NCI-H146 treated with DMSO at 0.1 percent for 48 hours (cell line): ENCODE results near the gene C16orf86.
A peak's percentile ranks its signal among the peaks of the same experiment; 100 is the strongest.

ENCODE experiments used
- DNase-seq: peaks from one replicate; lab custom pipeline; 2025; ENCODE audit not compliant: unreplicated experiment; lab: John Stamatoyannopoulos, UW

C16orf86 gene

DNA sequence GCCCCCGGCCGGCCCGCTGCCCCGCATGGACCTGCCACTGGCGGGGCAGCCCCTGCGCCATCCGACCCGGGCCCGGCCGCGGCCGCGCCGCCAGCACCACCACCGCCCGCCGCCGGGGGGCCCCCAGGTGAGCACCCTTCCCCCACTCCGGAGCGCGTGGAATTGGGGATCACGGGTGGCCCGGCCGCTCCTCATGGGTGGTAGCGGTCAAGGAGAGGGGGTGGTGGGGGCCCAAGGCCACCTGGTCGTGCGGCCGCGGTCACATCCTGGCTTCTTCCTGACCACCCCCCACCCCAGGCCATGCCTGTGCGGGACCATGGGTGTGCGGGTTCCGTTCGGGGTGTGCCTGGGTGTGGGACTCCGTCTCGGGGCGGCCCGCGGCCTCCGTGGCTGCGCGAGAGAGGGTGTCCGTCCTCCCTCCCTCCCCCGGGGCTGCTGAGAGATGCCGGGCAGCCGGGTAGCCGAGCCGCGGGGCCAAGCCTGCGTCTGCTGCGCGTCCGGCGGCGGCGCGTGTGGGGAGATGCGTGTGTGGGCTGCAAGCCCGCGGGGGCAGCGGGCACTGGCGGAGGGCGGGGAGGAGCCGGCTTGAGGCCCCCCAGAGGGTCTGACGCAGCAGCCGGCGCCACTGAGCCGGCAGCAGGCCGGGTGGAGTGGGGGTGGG lies 13.4 kb upstream of the C16orf86 start:
- no peak for DNase-seq

- DNase-seq = no peak
Observed at GRCh38 chr16:67653789-67654402, 12.7 kb upstream of the C16orf86 start.

GRCh38 chr16:67654403-67654911 lies 12.2 kb upstream of the C16orf86 start:
- DNase-seq = no peak

DNA sequence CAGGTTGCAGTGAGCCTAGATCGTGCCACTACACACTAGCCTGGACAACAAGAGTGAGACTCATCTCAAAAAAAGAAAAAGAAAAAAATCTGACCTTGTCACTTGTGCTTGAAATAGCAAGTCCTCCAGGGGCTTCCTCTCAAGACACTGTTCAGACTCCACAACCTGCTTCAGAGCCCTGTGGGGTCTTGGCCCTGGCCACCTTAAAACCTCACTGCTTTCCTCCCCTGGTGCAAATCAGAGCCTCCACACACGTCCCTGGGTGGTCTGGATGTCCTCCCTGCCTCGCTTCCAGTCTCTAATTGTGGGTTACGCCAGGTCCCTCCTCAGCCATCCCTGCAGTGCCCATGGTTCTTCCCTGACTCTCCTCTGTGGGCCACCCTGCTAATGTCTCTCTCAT lies 11.3 kb upstream of the C16orf86 start:
- no peak for DNase-seq

GRCh38 chr16:67656344-67657016 lies 10.1 kb upstream of the C16orf86 start:
- DNase-seq = no peak

GRCh38 chr16:67657017-67657608 lies 9.5 kb upstream of the C16orf86 start:
- DNase-seq = no peak

DNA sequence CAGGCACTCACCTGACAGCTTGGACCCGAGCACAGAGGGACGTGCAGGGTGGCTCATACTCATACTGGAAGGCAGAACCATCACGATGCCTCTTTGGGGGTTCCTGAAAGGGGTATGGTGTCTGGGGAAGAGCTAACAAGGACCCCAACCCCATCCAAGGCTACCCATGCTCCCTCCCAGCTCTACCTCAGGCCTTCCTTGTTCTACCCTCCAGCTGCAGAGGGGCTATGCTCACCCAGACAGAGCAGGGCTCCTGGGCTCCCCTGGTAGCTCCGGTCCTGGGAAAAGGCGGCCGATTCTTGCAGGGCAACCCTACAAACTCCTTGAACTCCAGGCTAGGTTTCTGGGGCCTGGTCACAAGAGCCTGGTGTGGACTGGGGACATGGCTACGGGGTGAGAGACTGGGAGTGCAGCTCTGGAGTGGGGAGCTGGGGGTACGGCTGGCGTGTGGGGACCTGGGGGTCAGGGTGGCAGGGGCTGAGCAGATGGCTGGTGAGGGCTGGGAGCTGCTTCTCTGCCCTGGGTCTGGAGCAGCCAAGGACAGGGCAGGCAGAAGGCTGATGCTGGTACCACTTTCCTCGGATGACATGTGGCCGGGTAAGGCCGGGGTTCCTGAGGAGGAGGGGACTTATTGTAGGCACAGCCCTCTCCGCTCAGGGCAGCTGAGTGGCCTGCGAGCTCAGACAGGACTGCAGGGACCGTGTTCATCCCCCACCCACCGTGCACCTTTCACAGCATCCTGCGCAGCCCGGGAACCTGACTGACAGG lies 8.7 kb upstream of the C16orf86 start:
- no peak for DNase-seq

- no peak for DNase-seq
Observed at GRCh38 chr16:67658849-67659674, 7.6 kb upstream of the C16orf86 start.

DNA sequence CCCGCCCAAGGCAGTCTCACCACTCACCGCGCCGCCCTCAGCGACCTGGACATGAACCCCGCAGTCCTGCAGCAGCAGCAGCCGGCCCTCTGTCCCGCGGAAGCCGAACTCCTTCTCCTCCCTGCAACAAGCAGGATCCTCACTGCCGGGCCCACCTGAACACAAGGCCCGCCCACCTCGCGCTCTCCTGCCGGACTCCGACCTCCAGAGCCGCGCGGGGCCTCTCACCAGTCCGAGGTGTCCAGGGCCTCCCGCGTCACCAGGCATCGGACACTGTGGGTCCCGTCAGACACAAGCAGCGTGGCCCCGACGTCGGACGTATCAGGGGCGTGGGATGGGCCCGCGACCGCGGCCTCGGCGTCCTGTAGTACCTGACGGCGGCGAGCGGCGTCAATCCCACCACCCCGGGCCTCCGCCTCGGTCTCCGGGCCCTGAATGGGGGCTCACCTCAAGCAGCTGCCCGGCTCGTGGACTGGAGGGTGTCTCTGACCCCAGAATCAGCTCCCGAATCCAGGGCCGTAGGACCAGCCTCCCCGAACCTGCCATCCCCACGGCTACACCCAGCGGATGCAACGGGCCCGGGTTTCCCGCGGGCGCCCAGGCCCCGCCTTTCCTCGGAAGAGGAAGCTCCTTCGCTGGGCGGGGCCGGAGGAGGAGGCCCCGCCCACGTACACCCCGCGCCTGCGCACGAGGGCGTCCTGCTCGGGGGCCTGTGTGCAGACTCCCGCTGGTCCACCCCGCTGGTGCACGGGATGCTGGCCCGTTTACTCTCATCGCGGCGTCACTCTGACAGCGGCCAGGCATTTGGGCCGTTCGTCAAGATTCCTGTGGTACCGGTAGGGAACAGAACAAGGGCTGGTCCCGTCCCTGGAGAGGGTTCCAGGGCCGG lies 6.7 kb upstream of the C16orf86 start, which contains the start of gene ACD:
ACD (minus strand) TSS at position 586 of the 889 bp plus-strand sequence; CDS start at position 546, 40 bp downstream.
- peak; percentile 57 for DNase-seq

DNA sequence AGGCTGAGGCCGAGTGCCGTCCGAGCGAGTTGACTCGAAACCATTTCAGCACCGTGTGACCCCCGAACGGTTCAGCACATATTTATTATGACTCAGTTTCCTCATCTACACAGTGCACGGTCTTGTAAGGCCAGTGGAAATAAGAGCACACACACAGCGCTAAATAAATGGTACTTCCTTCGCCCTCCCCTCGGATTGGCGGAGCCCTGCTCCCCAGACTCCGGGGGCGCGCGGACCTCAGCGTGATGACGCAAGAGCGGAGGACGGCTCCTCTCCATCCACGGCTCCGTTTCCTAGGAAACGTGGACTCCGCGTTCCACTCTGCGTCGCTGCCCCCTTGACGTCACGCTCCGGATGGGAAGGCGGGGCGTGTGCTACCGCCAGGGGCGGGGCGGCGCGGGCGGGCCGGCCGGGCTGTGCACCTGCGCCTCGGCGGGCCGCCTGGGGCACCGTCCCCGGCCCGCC lies 6.0 kb upstream of the C16orf86 start, which contains the start of gene PARD6A:
PARD6A (plus strand) TSS at position 397 of the 465 bp plus-strand sequence. CDS start 79 bp downstream, outside the sequence.
- DNase-seq = peak; percentile 73

DNA sequence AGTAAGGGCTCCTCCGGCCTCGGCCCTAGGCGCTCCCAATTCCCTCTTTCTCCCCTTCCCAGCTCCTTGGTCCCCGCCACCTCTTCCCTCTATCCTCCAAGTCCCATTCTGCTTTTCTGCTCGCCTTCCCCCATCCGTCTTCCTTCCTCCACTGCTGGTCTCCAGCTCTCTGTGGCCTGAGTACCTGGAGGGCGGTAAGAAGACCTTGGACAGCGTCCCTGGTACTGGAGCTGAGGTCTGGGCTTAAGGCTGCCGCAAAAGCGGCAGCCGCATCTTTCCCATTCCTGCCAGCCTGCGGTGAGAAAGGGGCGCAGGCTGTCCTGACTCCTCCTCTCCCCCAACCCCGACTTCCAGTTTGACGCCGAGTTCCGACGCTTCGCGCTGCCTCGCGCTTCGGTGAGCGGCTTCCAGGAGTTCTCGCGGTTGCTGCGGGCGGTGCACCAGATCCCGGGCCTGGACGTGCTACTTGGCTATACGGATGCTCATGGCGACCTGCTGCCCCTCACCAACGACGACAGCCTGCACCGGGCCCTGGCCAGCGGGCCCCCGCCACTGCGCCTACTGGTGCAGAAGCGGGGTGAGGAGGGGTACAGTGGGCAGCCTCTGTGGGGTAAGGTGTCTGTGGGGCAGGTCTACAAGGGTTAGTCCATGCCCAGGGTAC lies 5.4 kb upstream of the C16orf86 start:
- no peak for DNase-seq

GRCh38 chr16:67661886-67662652 lies 4.5 kb upstream of the C16orf86 start:
- DNase-seq = no peak

GRCh38 chr16:67662653-67663010 lies 4.0 kb upstream of the C16orf86 start:
- DNase-seq = no peak

DNA sequence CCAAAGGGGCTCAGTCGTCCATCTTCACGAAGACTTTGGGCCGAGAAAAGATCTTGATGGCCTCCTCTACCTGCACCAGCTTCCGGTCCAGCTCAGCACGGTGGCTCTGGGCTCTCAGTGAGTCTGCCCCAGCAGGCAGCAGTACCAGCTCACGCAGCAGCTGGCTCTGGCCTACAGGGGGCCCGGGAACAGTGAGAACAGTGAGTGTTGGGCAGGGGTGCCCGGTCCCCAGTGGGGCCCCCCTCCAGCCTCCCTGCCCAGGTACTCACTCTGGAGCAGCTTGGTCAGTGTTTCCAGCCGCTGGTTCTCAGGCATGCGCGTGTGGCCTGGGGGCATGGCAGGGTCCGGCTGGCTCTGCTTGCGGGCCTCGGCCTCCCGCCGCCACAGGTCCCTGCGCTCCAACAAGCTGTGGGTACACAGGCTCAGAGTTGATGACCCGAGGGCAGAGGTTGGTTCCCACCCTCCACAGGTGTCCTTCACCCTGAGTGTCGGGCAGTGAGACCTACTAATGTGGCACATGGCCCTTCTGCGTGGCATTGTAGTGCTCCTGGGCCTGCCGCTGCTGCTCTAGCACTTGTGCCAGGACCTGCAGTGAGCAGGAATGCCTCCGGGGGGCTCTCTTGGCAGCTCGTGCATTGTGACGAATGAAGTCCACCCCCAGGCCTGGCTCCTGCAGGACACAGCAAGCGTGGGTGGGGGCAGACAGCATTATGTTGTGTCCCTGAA lies 3.3 kb upstream of the C16orf86 start:
- DNase-seq = no peak

DNA sequence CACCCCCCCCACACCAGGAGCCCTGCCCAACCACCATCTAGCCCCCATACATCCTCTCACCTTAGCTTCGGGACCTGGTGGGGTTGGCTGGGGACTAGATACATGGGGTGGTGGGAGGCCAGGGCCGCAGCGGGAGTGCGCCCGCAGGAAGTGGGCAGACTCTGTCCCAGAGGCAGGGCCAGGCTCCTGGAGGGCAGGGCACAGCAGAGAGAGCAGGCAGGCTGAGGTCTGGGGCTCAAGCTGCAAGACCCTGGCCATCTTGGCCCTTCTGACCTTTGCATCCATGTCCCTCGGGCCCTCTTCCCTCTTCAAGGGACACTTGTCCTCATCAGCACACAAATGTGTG lies 2.8 kb upstream of the C16orf86 start:
- DNase-seq = no peak

DNA sequence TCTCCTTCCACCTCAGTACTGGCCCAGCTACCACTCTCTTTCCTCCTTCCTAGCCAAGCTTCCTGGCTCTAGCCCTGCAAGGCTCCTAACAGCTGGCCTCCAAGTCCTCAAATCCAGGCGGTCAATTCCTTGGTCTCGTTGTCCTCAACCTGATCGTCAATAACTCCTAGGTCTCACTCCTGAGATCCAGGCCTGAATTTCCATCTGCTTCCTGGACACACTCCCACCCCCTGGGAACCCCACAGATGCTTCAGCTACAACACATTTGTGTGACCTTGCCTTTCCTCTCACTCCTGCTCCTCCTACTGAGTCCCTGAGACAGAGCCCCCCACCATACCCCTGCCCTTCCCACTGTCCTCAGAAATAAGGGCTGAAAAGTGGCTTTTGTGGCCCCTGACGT lies 2.4 kb upstream of the C16orf86 start:
- DNase-seq = no peak

- DNase-seq = no peak
Observed at GRCh38 chr16:67664871-67665270, 1.7 kb upstream of the C16orf86 start.
